ENCODE measurements around the gene GALK1. TPM values are rescaled to one million over a fixed set of nuclear protein-coding genes. Genes with fewer than 3 reads are reported as not detected.

GALK1 gene
- total RNA-seq, 1 experiment from 2014 or later, result 36.7 TPM

- Mint-ChIP-seq H3K27ac (peak overlapping the region in 1 of 3 experiments; percentile 30; a peak in 1 of 7 replicates), H3K4me1 (0 out of 4 replicates have a peak, but pooled peaks cover 0 to 3% of the 10 kb centered on the region in 2 experiments), H3K27me3 (ENCODE audit: low read depth) (no peaks in the 10 kb centered on the region), H3K9me3 (no peaks in the 10 kb centered on the region), H3K36me3 (ENCODE audit: insufficient read depth in 1 of 3, low read depth in 3 of 3) (no peaks in the 10 kb centered on the region), H3K4me3 (no peak overlapping the region; a peak in 1 of 5 replicates)
- no CpG with 5 or more reads among the region's 31 CpGs for WGBS (ENCODE audit: extremely low coverage, insufficient read length, low lambda C conversion rate)
- no peak overlapping the region for H2BK120ac ChIP-seq (ENCODE audit: low read depth, low read length, poor library complexity, severe bottlenecking)
- H3K14ac ChIP-seq (ENCODE audit: insufficient read depth, low read length), result no peak overlapping the region; the same call in 1 of the 2 replicates
- no peak overlapping the region for H2AK5ac ChIP-seq (ENCODE audit: insufficient read length, low read length)
- no peaks in the 10 kb centered on the region for H3K4me1 ChIP-seq (ENCODE audit: insufficient read depth, low read length)
- no peaks in the 10 kb centered on the region for H3K9me3 ChIP-seq (ENCODE audit: control insufficient read depth, low read depth, low read length)
- H2AFZ ChIP-seq (ENCODE audit: low read length), result no peak overlapping the region
- no peak overlapping the region for H2BK15ac ChIP-seq (ENCODE audit: low read depth, low read length)
- no peak overlapping the region for H2BK5ac ChIP-seq (ENCODE audit: insufficient read length, low read length)
- no peak overlapping the region for H2BK20ac ChIP-seq (ENCODE audit: low read depth, low read length, poor library complexity, severe bottlenecking)
- H4K20me1 ChIP-seq (ENCODE audit: control insufficient read depth, insufficient read depth, insufficient read length), result no peaks in the 10 kb centered on the region
- H2BK12ac ChIP-seq (ENCODE audit: insufficient read length, low read depth, low read length), result no peak overlapping the region
- H3T11ph ChIP-seq (ENCODE audit: low read length), result no peak overlapping the region
- TF ChIP-seq, protein P1, sequence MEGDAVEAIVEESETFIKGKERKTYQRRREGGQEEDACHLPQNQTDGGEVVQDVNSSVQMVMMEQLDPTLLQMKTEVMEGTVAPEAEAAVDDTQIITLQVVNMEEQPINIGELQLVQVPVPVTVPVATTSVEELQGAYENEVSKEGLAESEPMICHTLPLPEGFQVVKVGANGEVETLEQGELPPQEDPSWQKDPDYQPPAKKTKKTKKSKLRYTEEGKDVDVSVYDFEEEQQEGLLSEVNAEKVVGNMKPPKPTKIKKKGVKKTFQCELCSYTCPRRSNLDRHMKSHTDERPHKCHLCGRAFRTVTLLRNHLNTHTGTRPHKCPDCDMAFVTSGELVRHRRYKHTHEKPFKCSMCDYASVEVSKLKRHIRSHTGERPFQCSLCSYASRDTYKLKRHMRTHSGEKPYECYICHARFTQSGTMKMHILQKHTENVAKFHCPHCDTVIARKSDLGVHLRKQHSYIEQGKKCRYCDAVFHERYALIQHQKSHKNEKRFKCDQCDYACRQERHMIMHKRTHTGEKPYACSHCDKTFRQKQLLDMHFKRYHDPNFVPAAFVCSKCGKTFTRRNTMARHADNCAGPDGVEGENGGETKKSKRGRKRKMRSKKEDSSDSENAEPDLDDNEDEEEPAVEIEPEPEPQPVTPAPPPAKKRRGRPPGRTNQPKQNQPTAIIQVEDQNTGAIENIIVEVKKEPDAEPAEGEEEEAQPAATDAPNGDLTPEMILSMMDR (conservative IDR thresholded peaks at IDR 0.05), result no peak
- no peaks in the 10 kb centered on the region for H3K79me2 ChIP-seq (ENCODE audit: insufficient read depth, low read length)
- no peak overlapping the region for H3K56ac ChIP-seq (ENCODE audit: insufficient read length, low read depth, low read length)
- H4K91ac ChIP-seq (ENCODE audit: insufficient read length, low read depth, low read length), result no peak overlapping the region
- no peaks in the 10 kb centered on the region for H3K79me1 ChIP-seq (ENCODE audit: insufficient read depth, low read depth, low read length, poor library complexity, severe bottlenecking)
- peak; percentile 24 for DNase-seq
- no peak overlapping the region for H3K9ac ChIP-seq (ENCODE audit: extremely low read depth, insufficient read length, low read length)
- H4K8ac ChIP-seq (replicated peaks; ENCODE audit: insufficient read length, low read depth, low read length), result no peak overlapping the region
- H3K18ac ChIP-seq (ENCODE audit: insufficient read length, low read depth, low read length), result no peak overlapping the region
- no peak overlapping the region for H3K27ac ChIP-seq (ENCODE audit: insufficient read length, low read depth, low read length)
- no peak overlapping the region for H4K5ac ChIP-seq (ENCODE audit: insufficient read length, low read depth, low read length)
- no peaks in the 10 kb centered on the region for H3K27me3 ChIP-seq (ENCODE audit: insufficient read depth, low read length)
- no peak overlapping the region for H3K4ac ChIP-seq (ENCODE audit: low read depth, low read length)
- H3K23me2 ChIP-seq (ENCODE audit: insufficient read length, low read depth, low read length, poor library complexity, severe bottlenecking), result no peaks in the 10 kb centered on the region
- H3K4me2 ChIP-seq (ENCODE audit: insufficient read depth, insufficient read length, low read length), result no peak overlapping the region
- H3K23ac ChIP-seq (ENCODE audit: insufficient read length, low read depth, low read length), result no peak overlapping the region
These were observed 33.1 kb downstream of the GALK1 start for GRCh38 chr17:75731716-75732498.
